Measurements from ENCODE around the gene GTF2F2.

GTF2F2 gene

DNA sequence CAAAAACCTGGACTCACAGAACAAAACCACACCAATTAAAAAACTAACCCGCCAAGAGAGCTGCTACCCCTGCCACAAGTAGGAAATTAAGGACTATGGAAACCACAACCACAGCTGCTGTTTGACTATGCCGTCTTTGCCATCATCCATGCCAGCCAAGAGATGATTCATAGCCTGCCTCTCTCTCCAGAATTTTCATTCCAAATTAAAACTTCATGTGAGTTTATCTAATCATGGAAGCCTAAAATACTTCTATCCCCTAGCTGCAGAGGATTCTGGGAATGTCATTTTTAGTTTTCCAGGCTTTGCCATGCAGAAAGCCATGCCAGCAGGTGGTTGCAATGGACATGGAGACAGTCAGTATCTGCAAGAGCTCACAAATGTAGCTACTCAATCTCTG, 27.6 kb upstream of the GTF2F2 start:
- TF ChIP-seq, protein P1, sequence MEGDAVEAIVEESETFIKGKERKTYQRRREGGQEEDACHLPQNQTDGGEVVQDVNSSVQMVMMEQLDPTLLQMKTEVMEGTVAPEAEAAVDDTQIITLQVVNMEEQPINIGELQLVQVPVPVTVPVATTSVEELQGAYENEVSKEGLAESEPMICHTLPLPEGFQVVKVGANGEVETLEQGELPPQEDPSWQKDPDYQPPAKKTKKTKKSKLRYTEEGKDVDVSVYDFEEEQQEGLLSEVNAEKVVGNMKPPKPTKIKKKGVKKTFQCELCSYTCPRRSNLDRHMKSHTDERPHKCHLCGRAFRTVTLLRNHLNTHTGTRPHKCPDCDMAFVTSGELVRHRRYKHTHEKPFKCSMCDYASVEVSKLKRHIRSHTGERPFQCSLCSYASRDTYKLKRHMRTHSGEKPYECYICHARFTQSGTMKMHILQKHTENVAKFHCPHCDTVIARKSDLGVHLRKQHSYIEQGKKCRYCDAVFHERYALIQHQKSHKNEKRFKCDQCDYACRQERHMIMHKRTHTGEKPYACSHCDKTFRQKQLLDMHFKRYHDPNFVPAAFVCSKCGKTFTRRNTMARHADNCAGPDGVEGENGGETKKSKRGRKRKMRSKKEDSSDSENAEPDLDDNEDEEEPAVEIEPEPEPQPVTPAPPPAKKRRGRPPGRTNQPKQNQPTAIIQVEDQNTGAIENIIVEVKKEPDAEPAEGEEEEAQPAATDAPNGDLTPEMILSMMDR (IDR thresholded peaks at IDR 0.05): no peak
- Histone ChIP-seq H3K27ac (no peak overlapping the region), H3K4me3 (no peak overlapping the region)
- DNase-seq (ENCODE audit: low spot score): no peak

DNA sequence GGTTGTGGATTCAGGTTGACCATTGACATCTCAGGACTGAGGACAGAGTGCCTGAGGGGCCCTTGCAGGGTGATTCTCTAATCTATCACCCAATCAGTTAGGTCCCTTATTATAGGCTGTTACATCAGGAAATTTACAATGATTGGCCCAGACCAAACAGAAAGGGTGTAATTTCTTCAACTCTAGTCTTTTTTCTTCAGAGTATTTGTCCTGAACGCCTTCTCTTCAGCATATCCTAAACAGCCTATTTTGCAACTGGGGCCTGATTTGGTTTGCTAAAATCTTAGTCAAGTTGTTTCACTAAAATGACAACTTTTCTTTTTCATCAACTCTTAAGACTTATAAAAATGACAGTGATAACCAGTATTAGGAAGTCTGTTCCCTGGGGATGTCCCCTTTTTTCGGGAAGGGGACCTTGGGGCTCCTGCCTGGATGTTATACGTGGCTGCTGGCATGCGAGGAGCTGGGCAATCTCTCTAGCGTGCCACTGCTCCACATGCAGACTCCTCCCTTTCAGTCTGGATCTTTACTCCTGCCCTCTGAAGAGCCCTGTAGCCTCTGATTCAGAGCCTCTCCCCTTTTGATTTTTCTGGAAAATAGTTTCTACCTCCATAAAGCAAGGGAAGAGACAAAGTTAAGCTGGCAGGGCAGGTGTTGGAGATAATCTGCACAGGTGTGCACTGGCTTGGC, 19.6 kb upstream of the GTF2F2 start:
- Histone ChIP-seq H3K27ac (no peak overlapping the region), H3K4me3 (no peak overlapping the region)
- DNase-seq (ENCODE audit: low spot score): no peak
- TF ChIP-seq, protein P1 (IDR thresholded peaks at IDR 0.05): no peak

DNA sequence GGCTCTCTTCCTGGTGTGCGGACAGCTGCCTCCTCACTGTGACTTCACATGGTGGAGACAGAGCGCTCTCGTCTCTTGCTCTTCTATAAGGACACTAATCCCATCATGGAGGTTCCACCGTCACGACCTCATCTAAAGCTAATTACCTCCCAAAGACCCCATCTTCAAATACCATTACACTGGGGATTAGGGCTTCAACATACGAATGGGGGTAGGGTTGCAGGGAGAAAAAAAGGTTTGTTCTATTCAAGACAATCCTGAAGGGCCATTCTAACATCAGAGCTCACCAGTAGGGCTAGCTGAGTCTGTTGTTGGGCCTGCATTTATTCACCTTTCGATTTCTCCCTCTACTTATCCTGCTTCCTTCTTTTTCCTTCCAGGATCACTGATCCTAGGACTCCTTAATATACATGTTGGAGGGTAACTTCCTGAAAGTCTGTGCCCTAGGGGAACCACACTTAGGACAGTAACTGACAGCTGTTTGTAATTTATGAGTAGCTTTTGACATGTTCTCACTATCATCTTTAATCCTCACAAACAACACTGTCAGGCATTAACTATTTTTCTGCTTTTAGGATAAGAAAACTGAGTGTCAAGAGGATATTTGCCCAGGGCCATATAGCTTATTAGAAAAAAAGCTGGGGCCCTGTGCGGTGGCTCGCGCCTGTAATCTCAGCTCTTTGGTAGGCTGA, 18.8 kb upstream of the GTF2F2 start:
- DNase-seq (ENCODE audit: low spot score): no peak
- no peak overlapping the region for H3K27ac ChIP-seq
- TF ChIP-seq, protein P1 (IDR thresholded peaks at IDR 0.05): no peak
- H3K4me3 ChIP-seq: no peak overlapping the region

DNA sequence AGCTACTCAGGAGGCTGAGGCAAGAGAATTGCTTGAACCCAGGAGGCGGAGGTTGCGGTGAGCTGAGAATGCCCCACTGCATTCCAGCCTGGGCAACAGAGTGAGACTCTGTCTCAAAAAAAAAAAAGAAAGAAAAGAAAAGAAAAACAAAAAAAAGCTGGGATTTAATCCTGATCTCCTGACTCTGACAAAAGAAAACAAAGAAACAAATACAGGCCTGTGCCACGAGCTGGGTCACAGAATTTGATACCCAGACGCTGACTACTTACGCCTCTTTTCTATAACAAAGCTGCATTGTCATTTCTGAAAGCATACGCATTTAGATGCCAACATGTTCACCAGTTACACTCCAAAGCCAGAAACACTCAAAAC, 18.2 kb upstream of the GTF2F2 start:
- no peak for DNase-seq (ENCODE audit: low spot score)
- H3K27ac ChIP-seq: no peak overlapping the region

GRCh38 chr13:45103449-45103848, 16.9 kb upstream of the GTF2F2 start:
- TF ChIP-seq, protein P1 (IDR thresholded peaks at IDR 0.05): no peak
- DNase-seq (ENCODE audit: low spot score): no peak
- no peak overlapping the region for H3K27ac ChIP-seq
- H3K4me3 ChIP-seq: no peak overlapping the region

More for the DNA sequence above, 18.2 kb upstream of the GTF2F2 start:
- TF ChIP-seq, protein P1 (IDR thresholded peaks at IDR 0.05): no peak
- no peak overlapping the region for H3K4me3 ChIP-seq

GRCh38 chr13:45104261-45104660, 16.0 kb upstream of the GTF2F2 start:
- no peak overlapping the region for H3K4me3 ChIP-seq
- TF ChIP-seq, protein P1 (IDR thresholded peaks at IDR 0.05): no peak
- no peak overlapping the region for H3K27ac ChIP-seq
- no peak for DNase-seq (ENCODE audit: low spot score)

DNA sequence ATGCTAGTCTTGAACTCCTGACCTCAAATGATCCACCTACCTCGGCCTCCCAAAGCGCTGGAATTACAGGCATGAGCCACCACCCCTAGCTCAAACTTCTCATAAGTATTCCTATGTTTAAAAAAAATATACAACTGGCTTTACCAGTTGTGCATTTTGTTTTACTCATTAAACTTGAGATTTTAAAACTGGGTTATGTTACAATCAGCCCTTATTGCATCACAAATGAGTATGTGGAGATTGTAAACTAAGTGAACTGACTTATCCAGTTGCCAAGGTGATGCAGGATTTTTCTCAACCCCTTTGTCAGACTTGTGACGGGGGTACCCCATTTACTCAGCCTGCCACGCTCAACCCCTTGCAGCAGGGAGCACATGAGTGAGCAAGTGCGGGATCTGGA, 14.4 kb upstream of the GTF2F2 start:
- DNase-seq (ENCODE audit: low spot score): no peak
- no peak overlapping the region for H3K4me3 ChIP-seq
- TF ChIP-seq, protein P1 (IDR thresholded peaks at IDR 0.05): no peak
- no peak overlapping the region for H3K27ac ChIP-seq

Data from coronary artery (tissue), 2 donors.